Nephron (organoid): ENCODE measurements around the gene OR2AT4.

Source experiments
- H3K27ac Mint-ChIP-seq, 3 experiments: 2 replicates each; pipeline ENCODE4 v1.8.0; 2020; ENCODE audit warnings: mixed read lengths in 3 of 3, mild to moderate bottlenecking in 2 of 3, moderate library complexity in 1 of 3
- H3K27me3 Mint-ChIP-seq: 2 replicates; pipeline ENCODE4 v1.8.0; 2021; ENCODE audit warnings: low read depth, mild to moderate bottlenecking, moderate library complexity, mixed read lengths
- H3K36me3 Mint-ChIP-seq: 2 replicates; pipeline ENCODE4 v1.8.0; 2020; ENCODE audit warnings: low read depth, mixed read lengths
- H3K4me1 Mint-ChIP-seq: 2 replicates; pipeline ENCODE4 v1.8.0; 2020; ENCODE audit warnings: mixed read lengths
- H3K4me3 Mint-ChIP-seq, 3 experiments: 2 replicates each; pipeline ENCODE4 v1.8.0; 2020; ENCODE audit warnings: mild to moderate bottlenecking in 3 of 3, mixed read lengths in 3 of 3, moderate library complexity in 2 of 3
- H3K9me3 Mint-ChIP-seq: 2 replicates; pipeline ENCODE4 v1.8.0; 2020; ENCODE audit warnings: mixed read lengths
- TF ChIP-seq, protein P1 (sequence below), 3 experiments: fragments of 200-600 bp; sonication (generic); IDR thresholded peaks; one replicate each; pipeline ENCODE4 v1.5.0; 2021; ENCODE audit warnings: antibody characterized with exemption in 3 of 3; ENCODE audit not compliant: unreplicated experiment in 3 of 3

OR2AT4 gene

DNA sequence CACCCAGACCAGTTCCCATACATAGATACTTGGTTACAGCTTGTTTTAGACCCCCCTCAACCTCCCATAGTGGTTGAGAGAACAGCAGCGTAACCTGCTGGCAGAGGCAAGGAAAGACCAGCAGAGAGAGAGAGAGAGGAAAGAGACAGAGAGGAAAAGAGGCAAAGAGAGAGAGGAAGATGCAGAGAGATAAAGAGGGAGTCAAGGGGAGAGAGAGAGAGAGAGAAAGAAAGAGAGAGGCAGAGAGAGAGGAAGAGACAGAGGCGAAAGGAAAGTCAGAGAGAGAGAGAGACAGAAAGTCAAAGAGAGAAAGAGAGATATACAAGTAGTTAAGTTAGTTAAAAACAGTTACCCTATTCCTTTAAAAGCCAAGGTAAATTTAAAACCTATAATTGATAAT, 55.4 kb downstream of the OR2AT4 start:
- H3K27ac Mint-ChIP-seq: no peak overlapping the region
- TF ChIP-seq, protein P1, sequence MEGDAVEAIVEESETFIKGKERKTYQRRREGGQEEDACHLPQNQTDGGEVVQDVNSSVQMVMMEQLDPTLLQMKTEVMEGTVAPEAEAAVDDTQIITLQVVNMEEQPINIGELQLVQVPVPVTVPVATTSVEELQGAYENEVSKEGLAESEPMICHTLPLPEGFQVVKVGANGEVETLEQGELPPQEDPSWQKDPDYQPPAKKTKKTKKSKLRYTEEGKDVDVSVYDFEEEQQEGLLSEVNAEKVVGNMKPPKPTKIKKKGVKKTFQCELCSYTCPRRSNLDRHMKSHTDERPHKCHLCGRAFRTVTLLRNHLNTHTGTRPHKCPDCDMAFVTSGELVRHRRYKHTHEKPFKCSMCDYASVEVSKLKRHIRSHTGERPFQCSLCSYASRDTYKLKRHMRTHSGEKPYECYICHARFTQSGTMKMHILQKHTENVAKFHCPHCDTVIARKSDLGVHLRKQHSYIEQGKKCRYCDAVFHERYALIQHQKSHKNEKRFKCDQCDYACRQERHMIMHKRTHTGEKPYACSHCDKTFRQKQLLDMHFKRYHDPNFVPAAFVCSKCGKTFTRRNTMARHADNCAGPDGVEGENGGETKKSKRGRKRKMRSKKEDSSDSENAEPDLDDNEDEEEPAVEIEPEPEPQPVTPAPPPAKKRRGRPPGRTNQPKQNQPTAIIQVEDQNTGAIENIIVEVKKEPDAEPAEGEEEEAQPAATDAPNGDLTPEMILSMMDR (IDR thresholded peaks at IDR 0.05; ENCODE audit: unreplicated experiment in 3 of 3): no peak
- peaks cover 9% of the 10 kb centered on the region for H3K27me3 Mint-ChIP-seq
- H3K4me1 Mint-ChIP-seq: no peaks in the 10 kb centered on the region
- H3K9me3 Mint-ChIP-seq: no peaks in the 10 kb centered on the region
- no peaks in the 10 kb centered on the region for H3K36me3 Mint-ChIP-seq
- no peak overlapping the region for H3K4me3 Mint-ChIP-seq

DNA sequence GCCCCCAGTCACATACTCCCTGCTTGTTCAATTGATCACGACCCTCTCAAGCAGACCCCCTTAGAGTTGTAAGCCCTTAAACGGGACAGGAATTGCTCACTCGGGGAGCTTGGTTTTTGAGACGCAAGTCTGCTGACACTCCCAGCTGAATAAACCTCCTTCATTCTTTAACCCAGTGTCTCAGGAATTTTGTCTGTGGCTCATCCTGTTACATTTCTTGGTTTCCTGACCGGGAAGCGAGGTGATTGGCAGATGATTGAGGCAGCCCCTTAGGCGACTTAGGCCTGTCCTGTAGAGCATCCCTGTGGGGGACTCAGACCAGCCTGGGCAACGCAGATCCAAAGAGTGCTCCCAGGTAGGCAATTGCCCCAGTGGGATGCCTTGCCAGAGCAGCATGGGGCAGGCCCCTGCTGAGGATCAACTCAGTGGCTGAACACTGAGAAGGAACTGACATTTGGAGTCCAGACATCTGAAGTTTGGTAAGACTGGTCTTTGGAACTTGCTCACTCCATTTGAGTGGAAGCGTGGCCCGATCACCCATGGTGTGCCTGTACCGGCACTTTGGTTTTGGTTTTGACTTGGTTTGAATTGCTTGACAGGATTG, 56.4 kb downstream of the OR2AT4 start:
- H3K9me3 Mint-ChIP-seq: no peaks in the 10 kb centered on the region
- TF ChIP-seq, protein P1 (IDR thresholded peaks at IDR 0.05; ENCODE audit: unreplicated experiment in 3 of 3): no peak
- H3K4me1 Mint-ChIP-seq: no peaks in the 10 kb centered on the region
- H3K4me3 Mint-ChIP-seq: no peak overlapping the region
- peaks cover 9% of the 10 kb centered on the region for H3K27me3 Mint-ChIP-seq
- H3K27ac Mint-ChIP-seq: no peak overlapping the region
- no peaks in the 10 kb centered on the region for H3K36me3 Mint-ChIP-seq

DNA sequence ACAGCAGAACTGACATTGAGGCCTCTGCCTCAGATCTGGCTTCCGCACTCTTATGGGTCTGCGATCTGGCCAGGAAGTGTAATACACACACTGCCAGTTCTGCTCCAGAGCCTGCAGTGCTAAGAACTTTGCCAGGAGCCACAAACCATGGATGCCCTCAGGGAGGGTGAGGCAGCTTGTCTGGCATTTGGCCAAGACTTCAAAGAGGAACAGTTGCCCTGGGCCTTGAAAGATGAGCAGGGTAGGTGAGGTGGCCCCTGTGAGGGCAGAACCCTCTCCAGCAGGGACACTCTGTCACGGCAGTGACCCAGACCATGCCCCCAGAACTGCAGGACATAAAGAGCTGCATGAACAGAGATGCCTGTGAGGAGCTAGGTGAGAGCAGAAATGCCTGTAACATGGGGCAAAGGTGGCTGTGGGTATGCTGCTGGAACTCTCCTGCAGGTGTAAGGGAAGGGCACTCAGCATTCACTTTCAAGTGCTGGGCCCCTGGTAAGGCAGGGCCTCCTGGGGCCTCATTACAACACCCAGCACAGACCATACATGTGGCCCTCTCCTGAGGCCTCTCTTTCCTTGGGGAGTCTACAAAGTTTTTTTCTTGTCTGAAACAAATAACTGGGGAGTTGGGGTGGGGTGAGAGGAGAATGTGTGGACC, 60.6 kb downstream of the OR2AT4 start:
- no peaks in the 10 kb centered on the region for H3K4me1 Mint-ChIP-seq
- H3K9me3 Mint-ChIP-seq: no peaks in the 10 kb centered on the region
- TF ChIP-seq, protein P1 (IDR thresholded peaks at IDR 0.05; ENCODE audit: unreplicated experiment in 3 of 3): no peak
- H3K27ac Mint-ChIP-seq: peak overlapping the region in 1 of 3 experiments; percentile 65
- peaks cover 4% of the 10 kb centered on the region for H3K27me3 Mint-ChIP-seq
- H3K4me3 Mint-ChIP-seq: no peak overlapping the region
- H3K36me3 Mint-ChIP-seq: no peaks in the 10 kb centered on the region

DNA sequence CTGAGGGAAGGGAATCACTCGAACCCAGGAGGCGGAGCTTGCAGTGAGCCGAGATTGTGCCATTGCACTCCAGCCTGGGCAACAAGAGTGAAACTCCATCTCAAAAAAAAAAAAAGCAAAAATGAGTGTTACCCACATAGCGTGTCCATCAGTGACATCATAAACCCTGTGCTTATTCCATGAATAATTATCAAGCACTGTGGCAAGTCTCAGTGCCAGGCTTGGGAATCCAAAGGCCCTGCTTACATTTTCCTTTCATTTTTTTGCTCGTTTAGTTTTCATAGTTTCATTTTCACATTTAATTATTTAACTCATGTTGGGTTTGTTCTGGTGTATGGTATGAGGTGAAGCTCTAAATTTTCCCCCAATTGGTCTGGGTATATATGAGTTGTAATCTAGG, 61.4 kb downstream of the OR2AT4 start:
- Mint-ChIP-seq H3K9me3 (no peaks in the 10 kb centered on the region), H3K4me1 (no peaks in the 10 kb centered on the region)
- TF ChIP-seq, protein P1 (IDR thresholded peaks at IDR 0.05; ENCODE audit: unreplicated experiment in 3 of 3): no peak

DNA sequence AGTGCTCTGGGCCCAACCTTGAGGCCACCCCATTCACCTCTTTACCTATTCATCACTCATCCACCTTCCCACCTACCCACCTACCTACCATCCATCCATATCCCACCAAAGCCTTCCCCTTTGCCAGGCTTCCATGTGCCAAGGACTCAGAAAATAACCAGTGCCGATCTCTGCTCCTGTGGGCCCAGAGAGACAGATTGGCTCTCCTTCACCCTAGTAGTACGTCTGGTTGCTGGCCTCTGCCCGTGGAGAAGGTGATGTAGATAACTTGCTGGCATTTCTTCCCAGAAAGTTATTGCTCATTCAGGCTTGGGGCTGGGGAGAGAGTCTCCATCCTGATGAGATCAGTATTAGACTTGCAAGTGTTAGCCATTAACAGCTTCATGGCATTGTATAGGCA, 62.8 kb downstream of the OR2AT4 start:
- Mint-ChIP-seq H3K4me1 (no peaks in the 10 kb centered on the region), H3K27me3 (peaks cover 4% of the 10 kb centered on the region), H3K27ac (no peak overlapping the region), H3K9me3 (no peaks in the 10 kb centered on the region), H3K4me3 (no peak overlapping the region), H3K36me3 (no peaks in the 10 kb centered on the region)
- TF ChIP-seq, protein P1 (IDR thresholded peaks at IDR 0.05; ENCODE audit: unreplicated experiment in 3 of 3): no peak

More for the DNA sequence above, 61.4 kb downstream of the OR2AT4 start:
- no peak overlapping the region for H3K4me3 Mint-ChIP-seq
- peak overlapping the region in 1 of 3 experiments; percentile 65 for H3K27ac Mint-ChIP-seq
- peaks cover 4% of the 10 kb centered on the region for H3K27me3 Mint-ChIP-seq
- H3K36me3 Mint-ChIP-seq: no peaks in the 10 kb centered on the region

DNA sequence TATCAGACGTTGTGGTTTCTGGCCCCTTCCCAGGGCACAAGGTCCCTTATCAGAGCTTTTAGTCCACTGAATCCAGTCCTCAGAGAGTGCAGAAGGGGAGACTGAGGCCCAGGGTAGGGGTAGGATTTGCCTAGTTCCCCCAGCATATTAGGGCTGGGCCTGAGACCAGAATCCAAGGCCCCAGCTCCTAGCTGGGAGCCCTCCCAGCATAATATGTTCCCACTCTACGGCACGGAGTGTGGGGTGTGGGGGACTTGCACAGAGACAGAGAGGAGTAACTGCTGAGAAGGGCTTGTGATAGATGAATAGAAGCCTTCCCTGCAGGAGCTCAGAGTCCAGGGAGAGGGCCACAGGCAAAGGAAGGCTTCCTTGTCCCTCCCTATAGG, 64.1 kb downstream of the OR2AT4 start:
- Mint-ChIP-seq H3K4me1 (no peaks in the 10 kb centered on the region), H3K9me3 (no peaks in the 10 kb centered on the region), H3K4me3 (no peak overlapping the region), H3K36me3 (no peaks in the 10 kb centered on the region), H3K27ac (no peak overlapping the region), H3K27me3 (peaks cover 4% of the 10 kb centered on the region)
- TF ChIP-seq, protein P1 (IDR thresholded peaks at IDR 0.05; ENCODE audit: unreplicated experiment in 3 of 3): no peak
